GM12873 (cell line): ENCODE measurements around the gene LTN1.

Experiments
- CTCF ChIP-seq: IDR thresholded peaks from 2 replicates; pipeline ENCODE4 v1.5.1; 2012; ENCODE audit warnings: low read depth, mild to moderate bottlenecking, moderate library complexity, low read length, control low read depth; ENCODE audit not compliant: insufficient read depth; ENCODE audit errors: missing control alignments

The LTN1 gene

GRCh38 chr21:28892199-28893111 is 100.2 kb downstream of the LTN1 start:
- TF ChIP-seq CTCF: no peak

DNA sequence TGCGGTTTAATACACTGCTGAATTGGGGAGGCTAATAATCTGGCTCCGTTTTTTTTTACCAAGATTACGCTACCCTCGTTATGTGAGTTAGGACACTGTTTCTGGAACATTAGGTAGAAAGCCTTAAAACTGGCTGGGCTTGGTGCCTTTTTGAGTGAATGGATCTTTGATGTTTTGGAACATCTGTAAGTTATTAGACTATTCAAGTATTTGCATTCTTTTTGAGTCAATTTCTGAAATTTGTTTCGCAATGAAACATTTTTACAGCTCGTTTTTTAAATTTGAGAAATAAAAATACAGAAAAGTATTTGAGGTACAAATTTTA is 106.9 kb downstream of the LTN1 start:
- TF ChIP-seq CTCF: no peak

- TF ChIP-seq CTCF: no peak
Measured at GRCh38 chr21:28884976-28885852, 107.5 kb downstream of the LTN1 start.

DNA sequence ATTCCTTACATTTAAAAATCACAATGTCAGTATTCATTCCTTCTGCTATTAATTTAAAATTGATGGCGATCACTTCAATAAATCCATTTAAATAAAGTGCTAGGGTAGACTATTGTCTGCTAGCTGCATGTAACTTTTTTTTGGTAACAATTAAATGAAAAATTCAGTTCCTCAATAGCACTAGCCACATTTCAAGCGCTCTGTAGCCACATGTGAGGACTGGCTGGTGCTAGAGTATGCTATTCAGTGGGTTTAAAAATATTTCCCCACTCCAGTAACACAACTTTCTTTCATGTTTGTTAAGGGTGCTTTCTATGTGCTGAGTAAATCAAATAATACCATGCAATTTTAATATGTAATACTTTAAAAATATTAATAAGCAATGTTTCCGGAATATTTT is 108.2 kb downstream of the LTN1 start:
- no peak for TF ChIP-seq CTCF

DNA sequence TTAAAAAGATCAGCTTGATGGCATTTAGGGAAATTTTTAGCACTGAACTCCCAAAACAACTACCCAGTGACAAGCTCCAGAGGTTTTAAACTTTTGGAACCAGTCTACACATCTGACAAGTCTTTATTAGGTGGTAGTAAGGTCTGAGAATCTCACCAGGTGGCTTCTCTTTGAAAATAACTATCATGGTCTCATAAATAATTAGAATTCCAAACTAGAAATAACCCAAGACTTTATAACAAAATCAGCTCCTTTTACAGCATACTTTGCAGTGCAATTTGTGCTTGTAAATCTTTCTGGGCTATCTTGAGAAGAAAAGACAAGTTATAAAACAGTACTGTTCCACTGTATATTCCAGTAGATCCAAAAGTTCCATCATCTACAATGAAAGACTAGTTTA is 108.7 kb downstream of the LTN1 start:
- TF ChIP-seq CTCF: no peak

GRCh38 chr21:28882345-28882744 is 110.3 kb downstream of the LTN1 start:
- TF ChIP-seq CTCF: no peak
